Stimulated activated CD8-positive, alpha-beta memory T cell treated with anti-CD3 and anti-CD28 coated beads, Interleukin-7, amount 100 ng/mL, for 48 hours (primary cell): ENCODE measurements around the gene CKAP5.
A peak's percentile ranks its signal among the peaks of the same experiment; 100 is the strongest.
"Not testable (repeated sequence)": the region's sequence is repeated elsewhere in the genome, so short reads cannot be mapped to it uniquely, and the experiment has no call there.

Source experiments
- DNase-seq, 2 donors: peaks; one replicate each; pipeline ENCODE4 v3.0.0-alpha.2; 2020; ENCODE audit warnings: low read depth in 1 of 2; ENCODE audit errors: extremely low read depth in 1 of 2

The CKAP5 gene

GRCh38 chr11:46855863-46856262 lies 9.8 kb upstream of the CKAP5 start:
- no peak for DNase-seq

GRCh38 chr11:46855167-46855566 lies 9.1 kb upstream of the CKAP5 start:
- DNase-seq, result no peak

GRCh38 chr11:46850829-46851380 lies 4.8 kb upstream of the CKAP5 start:
- no peak for DNase-seq

- no peak for DNase-seq
Measured at GRCh38 chr11:46849631-46850030, 3.6 kb upstream of the CKAP5 start.

GRCh38 chr11:46846510-46846830 lies 390 bp upstream of the CKAP5 start:
- no peak for DNase-seq

- no peak for DNase-seq
Measured at GRCh38 chr11:46845440-46845739, 690 bp downstream of the CKAP5 start.

GRCh38 chr11:46840116-46840515 lies 6.0 kb downstream of the CKAP5 start:
- no peak for DNase-seq

- DNase-seq, result no peak
Measured at GRCh38 chr11:46838501-46838900, 7.6 kb downstream of the CKAP5 start.

GRCh38 chr11:46837860-46838259 lies 8.2 kb downstream of the CKAP5 start:
- DNase-seq, result no peak

GRCh38 chr11:46836870-46837269 lies 9.2 kb downstream of the CKAP5 start:
- no peak for DNase-seq

GRCh38 chr11:46836431-46836830 lies 9.6 kb downstream of the CKAP5 start:
- no peak for DNase-seq

- no peak for DNase-seq
Measured at GRCh38 chr11:46835897-46836296, 10.2 kb downstream of the CKAP5 start.

GRCh38 chr11:46834821-46835220 lies 11.3 kb downstream of the CKAP5 start:
- DNase-seq, result no peak

- no peak for DNase-seq
Measured at GRCh38 chr11:46832511-46833214, 13.4 kb downstream of the CKAP5 start.

GRCh38 chr11:46827995-46828394 lies 18.1 kb downstream of the CKAP5 start:
- no peak for DNase-seq

- peak; percentile 55 to 58 for DNase-seq
Measured at GRCh38 chr11:46826310-46827044, 19.6 kb downstream of the CKAP5 start.

- no peak for DNase-seq
Measured at GRCh38 chr11:46808799-46809431, 37.2 kb downstream of the CKAP5 start.

GRCh38 chr11:46801694-46802470 lies 44.2 kb downstream of the CKAP5 start:
- DNase-seq, result no peak

GRCh38 chr11:46800177-46800576 lies 45.9 kb downstream of the CKAP5 start:
- DNase-seq, result no peak

GRCh38 chr11:46799725-46800124 lies 46.4 kb downstream of the CKAP5 start:
- DNase-seq, result not testable (repeated sequence)

- DNase-seq, result no peak
Measured at GRCh38 chr11:46778416-46778815, 67.7 kb downstream of the CKAP5 start.
